HL-60 (cell line): ENCODE measurements around the gene SPOCK2.

ENCODE experiments used
- DNase-seq, 2 experiments: peaks; one replicate each; pipeline ENCODE4 v3.0.0-alpha.2; 2010 to 2020; ENCODE audit warnings: low read depth in 1 of 2, low spot score in 1 of 2
- H3K27ac ChIP-seq: fragments of 250-450 bp; sonication (Bioruptor Pico); replicated peaks from 2 replicates; pipeline ENCODE4 v1.5.1; 2020; ENCODE audit warnings: mild to moderate bottlenecking, moderate library complexity
- H3K27me3 ChIP-seq: fragments of 250-450 bp; sonication (Bioruptor Pico); 2 replicates; pipeline ENCODE4 v1.5.1; 2021; ENCODE audit warnings: mild to moderate bottlenecking, moderate library complexity; ENCODE audit not compliant: insufficient read depth, poor library complexity, severe bottlenecking
- H3K4me3 ChIP-seq: replicated peaks from 2 replicates; pipeline ENCODE4 v1.5.1; 2011; ENCODE audit warnings: mild to moderate bottlenecking, control low read depth, low read length; ENCODE audit not compliant: insufficient read depth
- CTCF ChIP-seq: IDR thresholded peaks from one replicate; pipeline ENCODE4 v1.5.1; 2011; ENCODE audit warnings: low read length, control low read depth, inconsistent platforms; ENCODE audit not compliant: insufficient read depth
- GABPA ChIP-seq: IDR thresholded peaks from 2 replicates; pipeline ENCODE4 v1.6.1; 2012; ENCODE audit warnings: low read depth
- POLR2AphosphoS5 ChIP-seq: IDR thresholded peaks from 2 replicates; pipeline ENCODE4 v1.6.1; 2012; ENCODE audit warnings: low read depth
- REST ChIP-seq: IDR thresholded peaks from 2 replicates; pipeline ENCODE4 v1.6.1; 2012; ENCODE audit warnings: low read depth; ENCODE audit not compliant: insufficient replicate concordance
- SPI1 ChIP-seq: IDR thresholded peaks from 2 replicates; pipeline ENCODE4 v1.6.1; 2012; ENCODE audit warnings: low read depth, mild to moderate bottlenecking, borderline replicate concordance

Gene SPOCK2

DNA sequence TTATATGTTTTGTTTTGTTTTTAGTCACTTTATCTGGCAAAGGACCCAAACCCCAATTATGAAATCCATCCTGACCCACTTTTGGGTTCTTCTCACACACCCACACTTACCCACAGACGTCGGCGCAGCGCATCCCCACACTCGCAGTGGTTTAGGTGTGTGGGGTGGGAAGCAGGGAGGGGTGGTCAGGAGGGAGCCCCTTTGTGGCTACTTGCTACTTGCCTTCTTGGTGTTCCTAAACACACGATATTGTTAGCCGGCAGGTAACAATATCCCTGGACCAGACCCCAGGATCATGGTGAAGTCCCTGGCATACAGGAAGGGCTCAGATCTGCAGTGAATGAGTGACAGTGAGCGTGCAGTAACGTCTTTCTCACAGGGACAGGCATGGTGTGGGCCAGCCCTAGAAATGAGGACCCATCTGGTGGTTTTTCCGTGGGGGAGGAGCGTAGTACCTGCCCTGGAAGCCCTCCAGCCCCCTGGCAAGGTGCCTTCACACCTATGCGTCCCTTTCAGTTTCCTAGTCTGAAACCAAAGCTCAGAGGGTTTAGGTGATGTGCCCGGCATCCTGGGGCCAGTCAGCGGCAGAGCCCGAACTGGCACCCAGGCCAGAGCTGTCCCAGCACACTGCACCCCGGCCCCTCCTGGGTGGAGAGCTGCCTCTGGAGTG lies 4.4 kb downstream of the SPOCK2 start:
- H3K27ac ChIP-seq = no peak overlapping the region
- TF ChIP-seq POLR2AphosphoS5 (no peak), CTCF (no peak), GABPA (no peak), REST (no peak), SPI1 (no peak)
- H3K27me3 ChIP-seq = peaks cover 13% of the 10 kb centered on the region
- no peak overlapping the region for H3K4me3 ChIP-seq
- no peak for DNase-seq

DNA sequence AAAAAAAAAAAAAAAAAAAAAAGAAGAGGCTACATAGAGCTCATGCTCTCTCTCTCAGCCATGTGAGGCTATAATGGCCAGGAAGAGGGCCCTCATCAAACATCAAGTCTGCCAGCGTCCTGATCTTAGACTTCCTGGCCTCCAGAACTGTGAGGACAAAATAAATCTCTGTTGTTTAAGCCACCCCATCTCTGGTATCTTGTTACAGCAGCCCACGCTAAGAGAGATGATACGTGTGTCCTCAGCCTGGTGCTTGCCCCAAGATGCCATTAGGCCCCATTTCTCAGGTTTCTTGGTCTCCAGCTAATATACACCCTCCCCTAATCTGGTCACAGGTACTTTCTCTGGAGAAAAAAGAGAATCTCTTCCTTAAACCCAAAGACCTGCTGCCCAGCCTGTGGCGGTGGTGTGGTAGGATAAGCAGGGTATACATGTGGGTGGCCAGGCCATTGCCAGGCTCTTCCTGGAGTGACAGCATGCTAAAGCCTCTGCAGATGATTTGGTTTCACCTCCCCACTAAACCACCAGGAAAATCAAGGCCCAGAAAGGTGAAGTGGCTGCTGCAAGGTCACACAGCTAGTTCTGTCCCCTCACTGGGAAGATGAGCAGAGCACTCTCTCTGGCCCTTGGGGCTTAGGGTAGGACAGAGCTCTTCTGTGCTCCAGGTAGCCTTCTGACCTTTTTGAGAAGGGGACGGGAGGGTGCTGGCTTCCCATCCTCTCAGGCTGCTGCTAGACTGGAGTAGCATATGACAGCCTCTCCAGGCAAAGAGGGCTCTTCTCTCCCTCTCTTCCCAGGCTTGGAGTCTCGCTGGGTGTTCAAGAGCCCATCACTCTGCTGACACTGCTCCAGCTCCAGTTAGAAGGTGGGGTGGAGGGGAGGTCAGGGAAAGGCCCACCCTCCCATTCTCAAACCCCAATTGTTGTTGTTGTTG lies 5.2 kb downstream of the SPOCK2 start:
- Histone ChIP-seq H3K4me3 (no peak overlapping the region), H3K27me3 (peaks cover 9% of the 10 kb centered on the region), H3K27ac (no peak overlapping the region)
- TF ChIP-seq SPI1 = no peak
- no peak for TF ChIP-seq REST
- TF ChIP-seq POLR2AphosphoS5 = no peak
- DNase-seq = no peak

GRCh38 chr10:72081772-72082590 lies 6.4 kb downstream of the SPOCK2 start:
- DNase-seq = no peak
- Histone ChIP-seq H3K27ac (no peak overlapping the region), H3K4me3 (no peak overlapping the region), H3K27me3 (no peaks in the 10 kb centered on the region)
- TF ChIP-seq GABPA (no peak), POLR2AphosphoS5 (no peak)

- Histone ChIP-seq H3K27ac (no peak overlapping the region), H3K27me3 (no peaks in the 10 kb centered on the region), H3K4me3 (no peak overlapping the region)
- no peak for TF ChIP-seq GABPA
- TF ChIP-seq REST = no peak
- no peak for TF ChIP-seq SPI1
- TF ChIP-seq POLR2AphosphoS5 = no peak
- TF ChIP-seq CTCF = no peak
- DNase-seq = no peak
Observed at GRCh38 chr10:72081210-72081609, 7.1 kb downstream of the SPOCK2 start.
